ENCODE data around the gene NEMP2.

DNA sequence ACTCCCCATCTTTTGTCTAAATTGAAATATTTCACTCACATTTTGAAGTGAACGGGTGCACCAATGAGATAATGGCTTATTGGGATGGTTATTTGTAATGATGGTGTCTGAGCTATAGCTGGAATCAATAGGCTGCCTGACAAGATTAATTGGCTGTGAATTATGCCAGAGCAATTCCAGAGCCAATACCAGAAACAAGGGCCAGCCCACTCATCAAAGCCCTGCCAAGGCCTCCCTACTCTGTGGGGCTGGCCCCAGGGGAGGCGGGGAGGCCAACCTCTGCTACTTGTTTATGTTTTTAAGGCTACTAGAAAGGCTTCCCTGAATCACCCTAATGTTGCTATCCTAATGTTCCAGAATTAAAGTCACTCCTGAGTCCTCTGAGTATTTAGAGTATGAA, 29.1 kb upstream of the NEMP2 start:
- TF ChIP-seq POLR2A (IDR thresholded peaks at IDR 0.05) (no peak), CTCF (IDR thresholded peaks at IDR 0.05) (no peak)

All from adrenal gland (tissue), 5 donors.